GM23338 (cell line): ENCODE data around the gene FAM83C. TPM values are rescaled to one million over a fixed set of nuclear protein-coding genes. Genes with fewer than 3 reads are reported as not detected.

Source experiments
- ATAC-seq: fragments of 200-7000 bp; cut with Tn5 transposase; 3 replicates; pipeline ENCODE4 v1.9.1; 2020
- DNase-seq: peaks from one replicate; pipeline ENCODE4 v3.0.0-alpha.2; 2015; ENCODE audit warnings: low spot score
- H2AFZ ChIP-seq: fragments of 200-600 bp; sonication (generic); 2 replicates; pipeline ENCODE4 v1.8.0; 2016; ENCODE audit warnings: antibody characterized with exemption, mild to moderate bottlenecking, moderate library complexity
- H3F3A ChIP-seq: fragments of 200-600 bp; sonication (generic); replicated peaks from 2 replicates; pipeline ENCODE4 v1.8.0; 2017; ENCODE audit warnings: antibody characterized with exemption, mixed run types, low read depth
- H3K27ac ChIP-seq: fragments of 200-600 bp; sonication (generic); 2 replicates; pipeline ENCODE4 v1.6.1; 2016; ENCODE audit warnings: low read depth
- H3K27me3 ChIP-seq: fragments of 200-600 bp; sonication (generic); 2 replicates; pipeline ENCODE4 v1.8.0; 2016; ENCODE audit warnings: mild to moderate bottlenecking, mixed run types, moderate library complexity; ENCODE audit not compliant: insufficient read depth
- H3K36me3 ChIP-seq: fragments of 200-600 bp; sonication (generic); 2 replicates; pipeline ENCODE4 v1.8.0; 2016; ENCODE audit warnings: mild to moderate bottlenecking; ENCODE audit not compliant: insufficient read depth
- H3K4me1 ChIP-seq: fragments of 200-600 bp; sonication (generic); 2 replicates; pipeline ENCODE4 v1.8.0; 2016; ENCODE audit warnings: mild to moderate bottlenecking, moderate library complexity; ENCODE audit not compliant: insufficient read depth
- H3K4me2 ChIP-seq: fragments of 200-600 bp; sonication (generic); 2 replicates; pipeline ENCODE4 v1.7.1; 2017; ENCODE audit warnings: mixed run types
- H3K4me3 ChIP-seq: fragments of 200-600 bp; sonication (generic); 2 replicates; pipeline ENCODE4 v1.6.1; 2016; ENCODE audit warnings: mixed run types
- H3K79me2 ChIP-seq: fragments of 200-600 bp; sonication (generic); replicated peaks from 2 replicates; pipeline ENCODE4 v1.8.0; 2017; ENCODE audit warnings: mild to moderate bottlenecking; ENCODE audit not compliant: insufficient read depth
- H3K9me2 ChIP-seq: fragments of 200-600 bp; sonication (generic); 2 replicates; pipeline ENCODE4 v1.8.0; 2017; ENCODE audit not compliant: insufficient read depth
- H4K20me1 ChIP-seq: fragments of 200-600 bp; sonication (generic); replicated peaks from 2 replicates; pipeline ENCODE4 v1.8.0; 2017; ENCODE audit warnings: mild to moderate bottlenecking; ENCODE audit not compliant: insufficient read depth
- H3K27ac Mint-ChIP-seq: 2 replicates; pipeline ENCODE4 v1.8.0; 2020; ENCODE audit warnings: inconsistent platforms, mild to moderate bottlenecking, moderate library complexity, mixed read lengths
- H3K27me3 Mint-ChIP-seq: 3 replicates; pipeline ENCODE4 v1.8.0; 2022; ENCODE audit warnings: low read depth, mild to moderate bottlenecking, moderate library complexity, mixed read lengths, inconsistent platforms; ENCODE audit not compliant: insufficient read depth, poor library complexity
- H3K36me3 Mint-ChIP-seq: 3 replicates; pipeline ENCODE4 v1.8.0; 2021; ENCODE audit warnings: low read depth, mild to moderate bottlenecking, inconsistent platforms, moderate library complexity, mixed read lengths
- H3K4me1 Mint-ChIP-seq: 3 replicates; pipeline ENCODE4 v1.8.0; 2020; ENCODE audit warnings: mild to moderate bottlenecking, inconsistent platforms, mixed read lengths
- H3K4me3 Mint-ChIP-seq: 3 replicates; pipeline ENCODE4 v1.8.0; 2021; ENCODE audit warnings: moderate library complexity, mild to moderate bottlenecking, inconsistent platforms, mixed read lengths
- H3K9me3 Mint-ChIP-seq: 3 replicates; pipeline ENCODE4 v1.8.0; 2020; ENCODE audit warnings: moderate library complexity, mild to moderate bottlenecking, inconsistent platforms, mixed read lengths
- EZH2 ChIP-seq: fragments of 200-600 bp; sonication (generic); IDR thresholded peaks from one replicate; pipeline ENCODE4 v1.8.0; 2017; ENCODE audit warnings: antibody characterized with exemption, mild to moderate bottlenecking, low read depth; ENCODE audit not compliant: unreplicated experiment
- EZH2phosphoT487 ChIP-seq: fragments of 200-600 bp; sonication (generic); IDR thresholded peaks from one replicate; pipeline ENCODE4 v1.8.1; 2018; ENCODE audit warnings: antibody characterized with exemption; ENCODE audit not compliant: unreplicated experiment
- JUNB ChIP-seq: IDR thresholded peaks from one replicate; pipeline ENCODE4 v1.6.1; 2016; ENCODE audit warnings: antibody characterized with exemption; ENCODE audit not compliant: unreplicated experiment
- NANOG ChIP-seq: IDR thresholded peaks from 2 replicates; pipeline ENCODE4 v1.6.1; 2016; ENCODE audit warnings: antibody characterized with exemption, borderline replicate concordance
- POLR2AphosphoS5 ChIP-seq: IDR thresholded peaks from 2 replicates; pipeline ENCODE4 v1.6.1; 2016; ENCODE audit warnings: antibody characterized with exemption, low read depth
- REST ChIP-seq: IDR thresholded peaks from one replicate; pipeline ENCODE4 v1.6.1; 2018; ENCODE audit warnings: antibody characterized with exemption; ENCODE audit not compliant: unreplicated experiment
- ZNF114 ChIP-seq: fragments of 250-450 bp; sonication (Bioruptor Pico); IDR thresholded peaks from 2 replicates; pipeline ENCODE4 v1.5.0; 2020; ENCODE audit warnings: mild to moderate bottlenecking, moderate library complexity
- polyA plus RNA-seq: library from polyadenylated mRNA; unstranded; fragments of >200 nt; fragmentation: Nextera tagmentation; extraction: Ambion mirVana; gene quantifications from 2 replicates; pipeline ENCODE4 v1.2.1, GENCODE V29; 2016
- total RNA-seq: library from RNA; depleted of rRNA; stranded (reverse); fragments of >200 nt; shearing (Covaris generic); gene quantifications from 2 replicates; pipeline ENCODE4 v1.2.3, GENCODE V29; 2014

FAM83C gene
- total and polyA plus RNA-seq, 2 experiments from 2014 or later = 0.10 TPM; not detected in 1

- no peak for TF ChIP-seq REST
- TF ChIP-seq NANOG = no peak
- no peak for TF ChIP-seq EZH2phosphoT487
- TF ChIP-seq POLR2AphosphoS5 = no peak
- TF ChIP-seq JUNB = no peak
- TF ChIP-seq EZH2 = no peak
- TF ChIP-seq ZNF114 (CRISPR knock-in tag) = no peak
Observed at GRCh38 chr20:35271904-35272303, 20.3 kb downstream of the FAM83C start (continued).

- ATAC-seq (no peak), DNase-seq (no peak)
- Mint-ChIP-seq H3K27me3 (peaks cover 32% of the 10 kb centered on the region), H3K36me3 (no peaks in the 10 kb centered on the region; the same call in 2 of the 3 replicates), H3K4me1 (peaks cover 18% of the 10 kb centered on the region), H3K9me3 (no peaks in the 10 kb centered on the region), H3K4me3 (no peak overlapping the region; the same call in 2 of the 3 replicates), H3K27ac (peak overlapping the region; percentile 51; the same call in 1 of the 2 replicates)
- Histone ChIP-seq H3K79me2 (no peaks in the 10 kb centered on the region), H3K4me3 (no peak overlapping the region), H3K4me1 (peaks cover 4% of the 10 kb centered on the region), H3K27ac (no peak overlapping the region), H3K4me2 (no peak overlapping the region), H3F3A (0 out of 2 replicates have a peak, but pooled peaks cover 8% of the 10 kb centered on the region), H3K9me2 (no peaks in the 10 kb centered on the region), H4K20me1 (no peaks in the 10 kb centered on the region), H3K36me3 (no peaks in the 10 kb centered on the region), H3K27me3 (no peaks in the 10 kb centered on the region), H2AFZ (no peak overlapping the region)
- no peak for TF ChIP-seq EZH2phosphoT487
- TF ChIP-seq POLR2AphosphoS5 = no peak
Observed at GRCh38 chr20:35271073-35271882, 20.9 kb downstream of the FAM83C start.
